ENCODE measurements around the gene OR12D1. TPM values are rescaled to one million over a fixed set of nuclear protein-coding genes. Genes with fewer than 3 reads are reported as not detected.

The OR12D1 gene
- total RNA-seq, 6 donors from 2014 or later, result not detected

GRCh38 chr6:29461021-29461814 lies 46.5 kb downstream of the OR12D1 start:
- H3K27me3 ChIP-seq, result no peaks in the 10 kb centered on the region
- no peaks in the 10 kb centered on the region for H3K36me3 ChIP-seq
- H3K4me3 ChIP-seq, result no peak overlapping the region
- no peak for TF ChIP-seq POLR2AphosphoS5 (IDR thresholded peaks at IDR 0.05)
- TF ChIP-seq, protein P1, sequence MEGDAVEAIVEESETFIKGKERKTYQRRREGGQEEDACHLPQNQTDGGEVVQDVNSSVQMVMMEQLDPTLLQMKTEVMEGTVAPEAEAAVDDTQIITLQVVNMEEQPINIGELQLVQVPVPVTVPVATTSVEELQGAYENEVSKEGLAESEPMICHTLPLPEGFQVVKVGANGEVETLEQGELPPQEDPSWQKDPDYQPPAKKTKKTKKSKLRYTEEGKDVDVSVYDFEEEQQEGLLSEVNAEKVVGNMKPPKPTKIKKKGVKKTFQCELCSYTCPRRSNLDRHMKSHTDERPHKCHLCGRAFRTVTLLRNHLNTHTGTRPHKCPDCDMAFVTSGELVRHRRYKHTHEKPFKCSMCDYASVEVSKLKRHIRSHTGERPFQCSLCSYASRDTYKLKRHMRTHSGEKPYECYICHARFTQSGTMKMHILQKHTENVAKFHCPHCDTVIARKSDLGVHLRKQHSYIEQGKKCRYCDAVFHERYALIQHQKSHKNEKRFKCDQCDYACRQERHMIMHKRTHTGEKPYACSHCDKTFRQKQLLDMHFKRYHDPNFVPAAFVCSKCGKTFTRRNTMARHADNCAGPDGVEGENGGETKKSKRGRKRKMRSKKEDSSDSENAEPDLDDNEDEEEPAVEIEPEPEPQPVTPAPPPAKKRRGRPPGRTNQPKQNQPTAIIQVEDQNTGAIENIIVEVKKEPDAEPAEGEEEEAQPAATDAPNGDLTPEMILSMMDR (IDR thresholded peaks at IDR 0.05), result no peak
- 73 to 79% methylated on average over 5 of the region's 5 CpGs for WGBS, 2 donors
- H3K9me3 ChIP-seq, result no peaks in the 10 kb centered on the region
- H3K4me1 ChIP-seq, result no peaks in the 10 kb centered on the region
- no peak for DNase-seq
- no peak overlapping the region for H3K27ac ChIP-seq
- no peak for ATAC-seq (ENCODE audit: low FRiP score in 2 of 2)

GRCh38 chr6:29462022-29462421 lies 47.3 kb downstream of the OR12D1 start:
- TF ChIP-seq EP300 (IDR thresholded peaks at IDR 0.05), result no peak
- 79 to 85% methylated on average over 4 to 6 of the region's 6 CpGs for WGBS, 2 donors
- H3K36me3 ChIP-seq, result no peaks in the 10 kb centered on the region
- H3K9me3 ChIP-seq, result no peaks in the 10 kb centered on the region
- H3K27me3 ChIP-seq, result no peaks in the 10 kb centered on the region
- no peaks in the 10 kb centered on the region for H3K4me1 ChIP-seq
- H3K27ac ChIP-seq, result no peak overlapping the region
- no peak overlapping the region for H3K4me3 ChIP-seq
- no peak for DNase-seq
- no peak for ATAC-seq (ENCODE audit: low FRiP score in 2 of 2)

DNA sequence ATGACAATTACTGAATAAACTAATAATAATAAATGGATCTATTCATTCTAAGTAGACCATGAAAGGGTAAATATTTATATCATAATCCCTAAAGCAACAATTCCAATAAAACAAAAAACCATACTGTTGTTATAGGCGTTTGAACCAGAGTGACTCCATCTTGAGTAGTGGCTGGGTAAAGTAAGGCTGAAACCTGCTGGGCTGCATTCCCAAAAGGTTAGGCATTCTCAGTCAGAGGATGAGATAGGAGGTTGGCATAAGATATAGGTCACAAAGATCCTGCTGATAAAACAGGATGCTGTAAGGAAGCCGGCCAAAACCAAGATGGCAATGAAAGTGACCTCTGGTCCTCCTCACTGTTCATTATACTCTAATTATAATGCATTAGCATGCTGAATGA lies 50.6 kb downstream of the OR12D1 start:
- TF ChIP-seq POLR2A (IDR thresholded peaks at IDR 0.05) (no peak), EP300 (IDR thresholded peaks at IDR 0.05) (no peak), POLR2AphosphoS5 (IDR thresholded peaks at IDR 0.05) (no peak)
- TF ChIP-seq, protein P1 (IDR thresholded peaks at IDR 0.05), result no peak
- no peak for DNase-seq
- H3K4me1 ChIP-seq, result no peaks in the 10 kb centered on the region
- H3K36me3 ChIP-seq, result no peaks in the 10 kb centered on the region
- 67 to 68% methylated on average over 2 of the region's 2 CpGs for WGBS, 2 donors
- ATAC-seq (ENCODE audit: low FRiP score in 2 of 2), result no peak
- no peaks in the 10 kb centered on the region for H3K27me3 ChIP-seq
- H3K9me3 ChIP-seq, result no peaks in the 10 kb centered on the region
- H3K27ac ChIP-seq, result no peak overlapping the region
- no peak overlapping the region for H3K4me3 ChIP-seq

DNA sequence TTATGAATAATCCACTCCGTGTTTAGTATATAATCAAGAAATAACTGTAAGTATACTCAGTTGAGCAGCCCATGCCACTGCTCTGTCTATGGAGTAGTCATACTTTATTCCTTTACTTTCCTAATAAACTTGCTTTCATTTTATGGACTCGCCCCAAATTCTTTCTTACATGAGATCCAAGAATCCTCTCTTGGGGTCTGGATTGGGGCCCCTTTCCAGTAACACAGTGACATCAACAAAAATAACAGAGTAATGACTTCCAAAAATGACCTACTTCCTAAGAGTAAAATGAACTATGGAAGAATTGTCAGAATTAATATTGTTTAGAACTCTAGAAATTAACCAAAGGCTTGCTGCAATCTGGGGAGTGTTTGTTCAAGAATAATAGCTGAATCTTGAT lies 51.1 kb downstream of the OR12D1 start:
- H3K27ac ChIP-seq, result no peak overlapping the region
- TF ChIP-seq, protein P1 (IDR thresholded peaks at IDR 0.05), result no peak
- TF ChIP-seq EP300 (IDR thresholded peaks at IDR 0.05), result no peak
- no peak for TF ChIP-seq POLR2AphosphoS5 (IDR thresholded peaks at IDR 0.05)
- TF ChIP-seq POLR2A (IDR thresholded peaks at IDR 0.05), result no peak
- ATAC-seq (ENCODE audit: low FRiP score in 2 of 2), result no peak
- H3K4me3 ChIP-seq, result no peak overlapping the region
- DNase-seq, result no peak
- H3K4me1 ChIP-seq, result no peaks in the 10 kb centered on the region
- no peaks in the 10 kb centered on the region for H3K36me3 ChIP-seq
- 88 to 94% methylated on average over 2 of the region's 2 CpGs for WGBS, 2 donors
- H3K27me3 ChIP-seq, result no peaks in the 10 kb centered on the region
- H3K9me3 ChIP-seq, result no peaks in the 10 kb centered on the region

DNA sequence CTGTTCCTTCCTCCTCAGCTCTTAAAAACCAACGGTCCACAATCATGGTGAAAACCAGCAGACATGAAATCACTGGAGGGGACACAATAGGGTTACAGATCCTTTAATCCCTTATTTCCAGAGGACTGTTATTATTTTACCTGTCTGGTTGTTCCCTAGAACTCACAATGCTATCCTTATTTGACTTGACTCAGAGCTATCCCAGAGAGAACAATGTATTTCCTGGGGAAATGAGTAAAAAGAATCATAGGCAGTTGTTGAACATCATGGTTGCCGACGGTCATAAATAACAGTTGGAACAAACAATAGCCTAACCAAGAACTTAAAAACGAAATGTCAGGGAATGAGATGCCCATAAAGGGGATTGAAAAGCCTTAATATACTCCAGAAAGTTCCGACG lies 51.5 kb downstream of the OR12D1 start:
- no peak for TF ChIP-seq EP300 (IDR thresholded peaks at IDR 0.05)
- no peak for TF ChIP-seq POLR2AphosphoS5 (IDR thresholded peaks at IDR 0.05)
- TF ChIP-seq POLR2A (IDR thresholded peaks at IDR 0.05), result no peak
- TF ChIP-seq, protein P1 (IDR thresholded peaks at IDR 0.05), result no peak
- Histone ChIP-seq H3K36me3 (no peaks in the 10 kb centered on the region), H3K4me1 (no peaks in the 10 kb centered on the region), H3K4me3 (no peak overlapping the region), H3K27ac (no peak overlapping the region), H3K27me3 (no peaks in the 10 kb centered on the region), H3K9me3 (no peaks in the 10 kb centered on the region)
- ATAC-seq (ENCODE audit: low FRiP score in 2 of 2) (no peak), DNase-seq (no peak)
- WGBS, 2 donors, result 42 to 44% methylated on average over 6 of the region's 6 CpGs

Other genes with a start within 250 kb of the OR12D1 start
- gene OR2J2, start 244.0 kb upstream of the OR12D1 start, total RNA-seq, result not detected
- not detected for gene OR14J1, start 113.2 kb upstream of the OR12D1 start, total RNA-seq
- not detected for gene OR5V1, start 46.1 kb upstream of the OR12D1 start, total RNA-seq
- not detected for gene OR12D3, start 39.6 kb upstream of the OR12D1 start, total RNA-seq
- not detected for gene OR12D2, start 19.3 kb upstream of the OR12D1 start, total RNA-seq
- gene OR10C1, start 24.4 kb downstream of the OR12D1 start, total RNA-seq, result not detected
- not detected for gene OR11A1, start 42.1 kb downstream of the OR12D1 start, total RNA-seq
- not detected for gene OR2H1, start 42.2 kb downstream of the OR12D1 start, total RNA-seq
- 1 to 10 TPM in 1 of 6 donors, under 1 TPM in 1, not detected in 4; 0.54 to 1.8 TPM for gene MAS1L, start 73.0 kb downstream of the OR12D1 start, total RNA-seq
- gene UBD, start 144.8 kb downstream of the OR12D1 start, total RNA-seq, result 1 to 10 TPM in 2 of 6 donors, under 1 TPM in 2, not detected in 2; 0.76 to 3.6 (median 1.6) TPM
- not detected for gene OR2H2, start 170.2 kb downstream of the OR12D1 start, total RNA-seq
- 100 to 1,000 TPM in 1 of 6 donors, 10 to 100 TPM in 5; 13.2 to 171 (median 34.8) TPM for gene GABBR1, start 218.3 kb downstream of the OR12D1 start, total RNA-seq
- gene MOG, start 242.2 kb downstream of the OR12D1 start, total RNA-seq, result not detected

Measured in upper lobe of left lung (tissue), 6 donors.